DMS 273 (cell line): Measurements from ENCODE around the gene LPP.

Experiments
- DNase-seq: peaks from one replicate; lab custom pipeline; 2025; ENCODE audit not compliant: unreplicated experiment; lab: John Stamatoyannopoulos, UW

The LPP gene

GRCh38 chr3:188294823-188295487 is 141.0 kb downstream of the LPP start:
- DNase-seq = peak; percentile 24

- DNase-seq = no peak
These were observed 141.9 kb downstream of the LPP start for GRCh38 chr3:188295876-188296275.

- no peak for DNase-seq
These were observed 143.0 kb downstream of the LPP start for GRCh38 chr3:188296761-188297612.

- DNase-seq = no peak
These were observed 144.6 kb downstream of the LPP start for GRCh38 chr3:188298585-188298984.

GRCh38 chr3:188299068-188299467 is 145.1 kb downstream of the LPP start:
- DNase-seq = no peak

- no peak for DNase-seq
These were observed 145.8 kb downstream of the LPP start for GRCh38 chr3:188299708-188300107.

GRCh38 chr3:188301147-188301546 is 147.2 kb downstream of the LPP start:
- no peak for DNase-seq

GRCh38 chr3:188303286-188303799 is 149.4 kb downstream of the LPP start:
- no peak for DNase-seq

- DNase-seq = no peak
These were observed 149.9 kb downstream of the LPP start for GRCh38 chr3:188303823-188304222.

- no peak for DNase-seq
These were observed 150.5 kb downstream of the LPP start for GRCh38 chr3:188304501-188304900.

- no peak for DNase-seq
These were observed 151.3 kb downstream of the LPP start for GRCh38 chr3:188305220-188305619.

GRCh38 chr3:188306435-188307005 is 152.6 kb downstream of the LPP start:
- DNase-seq = no peak

- no peak for DNase-seq
These were observed 155.7 kb downstream of the LPP start for GRCh38 chr3:188309437-188310269.

GRCh38 chr3:188310270-188310710 is 156.3 kb downstream of the LPP start:
- no peak for DNase-seq

GRCh38 chr3:188315553-188315952 is 161.6 kb downstream of the LPP start:
- DNase-seq = no peak

GRCh38 chr3:188316021-188316722 is 162.2 kb downstream of the LPP start:
- DNase-seq = no peak

- no peak for DNase-seq
These were observed 162.7 kb downstream of the LPP start for GRCh38 chr3:188316723-188317070.

GRCh38 chr3:188319569-188319968 is 165.6 kb downstream of the LPP start:
- DNase-seq = peak; percentile 31

- no peak for DNase-seq
These were observed 166.8 kb downstream of the LPP start for GRCh38 chr3:188320757-188321156.

GRCh38 chr3:188321258-188321657 is 167.3 kb downstream of the LPP start:
- DNase-seq = no peak
